ENCODE results near the gene NR2C2. TPM values are rescaled to one million over a fixed set of nuclear protein-coding genes. Genes with fewer than 3 reads are reported as not detected.

NR2C2 gene
- total RNA-seq, 1 donor from 2014 or later, result 55.0 TPM

DNA sequence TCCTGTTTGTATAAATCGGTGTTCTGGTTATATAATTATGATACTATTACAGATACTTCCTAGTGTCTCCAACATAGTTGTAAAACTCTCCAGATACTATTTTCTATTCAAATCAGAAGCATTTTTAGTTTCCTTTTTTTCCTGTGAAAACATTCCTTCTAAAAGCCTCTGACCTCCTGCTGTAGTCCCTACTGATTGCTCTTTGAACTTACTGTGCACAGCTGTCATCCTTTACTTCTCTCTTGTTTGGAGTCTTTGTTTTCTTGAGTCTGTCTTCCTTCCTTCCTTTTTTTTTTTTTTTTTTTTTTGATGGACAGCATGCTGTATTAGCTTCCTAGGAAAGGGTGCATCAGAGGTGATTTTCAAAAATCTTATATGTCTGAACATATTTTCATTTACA is 28.9 kb downstream of the NR2C2 start:
- ChIA-PET POLR2A (no interaction called here), CTCF (no interaction called here)
- intact Hi-C loops (cut with micrococcal nuclease), result no loop called here
- Mint-ChIP-seq H3K27ac (no peak overlapping the region), H3K4me3 (no peak overlapping the region), H3K36me3 (ENCODE audit: low read depth) (peaks cover 47% of the 10 kb centered on the region), H3K9me3 (no peaks in the 10 kb centered on the region), H3K27me3 (no peaks in the 10 kb centered on the region), H3K4me1 (peaks cover 36% of the 10 kb centered on the region)
- TF ChIP-seq, protein P1, sequence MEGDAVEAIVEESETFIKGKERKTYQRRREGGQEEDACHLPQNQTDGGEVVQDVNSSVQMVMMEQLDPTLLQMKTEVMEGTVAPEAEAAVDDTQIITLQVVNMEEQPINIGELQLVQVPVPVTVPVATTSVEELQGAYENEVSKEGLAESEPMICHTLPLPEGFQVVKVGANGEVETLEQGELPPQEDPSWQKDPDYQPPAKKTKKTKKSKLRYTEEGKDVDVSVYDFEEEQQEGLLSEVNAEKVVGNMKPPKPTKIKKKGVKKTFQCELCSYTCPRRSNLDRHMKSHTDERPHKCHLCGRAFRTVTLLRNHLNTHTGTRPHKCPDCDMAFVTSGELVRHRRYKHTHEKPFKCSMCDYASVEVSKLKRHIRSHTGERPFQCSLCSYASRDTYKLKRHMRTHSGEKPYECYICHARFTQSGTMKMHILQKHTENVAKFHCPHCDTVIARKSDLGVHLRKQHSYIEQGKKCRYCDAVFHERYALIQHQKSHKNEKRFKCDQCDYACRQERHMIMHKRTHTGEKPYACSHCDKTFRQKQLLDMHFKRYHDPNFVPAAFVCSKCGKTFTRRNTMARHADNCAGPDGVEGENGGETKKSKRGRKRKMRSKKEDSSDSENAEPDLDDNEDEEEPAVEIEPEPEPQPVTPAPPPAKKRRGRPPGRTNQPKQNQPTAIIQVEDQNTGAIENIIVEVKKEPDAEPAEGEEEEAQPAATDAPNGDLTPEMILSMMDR (IDR thresholded peaks at IDR 0.05), result no peak
- DNase-seq, result no peak
- no peak for ATAC-seq (ENCODE audit: low read depth)

DNA sequence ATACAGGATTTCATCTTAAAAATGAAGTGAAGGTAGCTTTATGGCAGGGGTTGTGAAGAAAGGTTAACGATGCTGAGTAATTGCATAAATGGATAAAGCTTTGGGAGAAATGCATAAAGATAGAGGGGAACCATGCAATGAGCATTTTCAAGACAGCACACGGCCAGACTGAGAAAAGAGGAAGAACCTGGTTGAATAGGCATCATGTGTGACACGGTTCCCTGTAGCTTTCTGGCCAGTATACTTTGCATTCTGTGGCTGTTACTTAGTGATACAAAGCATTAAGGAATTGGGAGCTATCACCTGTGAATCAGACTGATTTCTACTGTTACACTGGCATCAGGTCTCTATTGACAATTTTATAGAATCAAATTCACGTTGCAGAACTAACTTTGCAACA is 33.3 kb downstream of the NR2C2 start:
- DNase-seq (no peak), ATAC-seq (ENCODE audit: low read depth) (peak; percentile 99)
- Mint-ChIP-seq H3K9me3 (peaks cover 2% of the 10 kb centered on the region), H3K27ac (peak overlapping the region; percentile 79), H3K4me1 (peaks cover 28% of the 10 kb centered on the region), H3K27me3 (no peaks in the 10 kb centered on the region), H3K4me3 (no peak overlapping the region), H3K36me3 (ENCODE audit: low read depth) (peaks cover 14% of the 10 kb centered on the region)
- intact Hi-C loops (cut with micrococcal nuclease), result no loop called here
- TF ChIP-seq, protein P1 (IDR thresholded peaks at IDR 0.05), result no peak
- POLR2A ChIA-PET, result interaction anchor here (0.7 to 1.7 kb wide), 8 partner anchors 8 to 329 kb away, joined by 3 to 7 read pairs (median 4); partner anchors contain the start of genes CCDC174 and NR2C2
- CTCF ChIA-PET, result no interaction called here

DNA sequence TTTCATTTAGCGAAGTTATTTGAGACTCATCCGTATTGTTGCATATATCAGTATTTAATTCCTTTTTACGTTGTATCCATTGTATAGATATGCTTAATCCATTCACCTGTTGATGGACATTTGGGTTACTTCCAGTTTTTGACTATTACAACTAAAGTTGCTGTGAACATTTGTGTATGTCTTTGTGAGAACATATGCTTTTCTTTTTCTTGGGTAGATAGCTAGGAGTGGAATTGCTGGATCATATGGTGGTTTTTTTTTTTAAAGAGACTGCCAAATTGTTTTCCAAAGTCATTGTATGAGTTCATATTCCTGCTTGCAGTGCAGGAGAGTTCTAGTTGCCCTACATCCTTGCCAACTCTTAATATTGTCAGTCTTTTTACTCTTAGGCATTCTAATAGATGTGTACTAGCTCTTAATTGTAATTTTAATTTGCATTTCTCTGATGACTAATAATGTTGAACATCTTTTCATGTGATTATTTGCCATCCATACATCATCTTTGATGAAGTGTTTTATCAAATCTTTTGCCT is 37.3 kb downstream of the NR2C2 start:
- intact Hi-C loops (cut with micrococcal nuclease), result loop anchor here (5.0 kb wide), 1 partner anchor 68 kb away; no protein-coding TSS in a partner anchor
- Mint-ChIP-seq H3K9me3 (peaks cover 2% of the 10 kb centered on the region), H3K27me3 (no peaks in the 10 kb centered on the region), H3K27ac (no peak overlapping the region), H3K36me3 (ENCODE audit: low read depth) (peaks cover 5% of the 10 kb centered on the region), H3K4me1 (peaks cover 33% of the 10 kb centered on the region), H3K4me3 (no peak overlapping the region)
- DNase-seq (no peak), ATAC-seq (ENCODE audit: low read depth) (no peak)
- ChIA-PET POLR2A (interaction anchor here (0.6 kb wide), 1 partner anchor 16 kb away, joined by 7 read pairs; no protein-coding TSS in a partner anchor), CTCF (no interaction called here)
- TF ChIP-seq, protein P1 (IDR thresholded peaks at IDR 0.05), result no peak

DNA sequence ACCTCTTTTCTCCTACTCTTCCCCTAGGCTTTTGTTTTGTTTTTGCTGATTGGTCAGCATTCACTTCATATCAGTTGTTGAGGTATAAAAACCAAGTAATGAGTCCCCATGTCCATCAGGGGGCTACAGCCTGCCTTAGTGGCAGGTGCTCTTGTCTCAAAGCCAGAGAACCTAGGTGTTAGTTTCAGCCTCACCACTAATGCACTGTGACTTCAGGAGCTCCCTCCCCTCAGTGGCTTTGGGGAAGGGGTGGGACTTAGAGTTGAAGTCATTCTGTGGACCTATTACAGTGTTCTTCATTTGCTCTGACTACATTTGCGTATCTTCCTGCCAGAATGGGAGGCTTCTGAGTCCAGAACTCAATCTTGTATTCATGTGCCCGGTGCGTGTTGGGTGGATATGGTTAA is 41.6 kb downstream of the NR2C2 start:
- Mint-ChIP-seq H3K27me3 (no peaks in the 10 kb centered on the region), H3K4me1 (peaks cover 45% of the 10 kb centered on the region), H3K9me3 (peaks cover 2% of the 10 kb centered on the region), H3K36me3 (ENCODE audit: low read depth) (peaks cover 3% of the 10 kb centered on the region), H3K4me3 (peak overlapping the region; percentile 45), H3K27ac (peak overlapping the region; percentile 67)
- ChIA-PET CTCF (interaction anchor here (0.7 kb wide), 1 partner anchor 76 kb away, joined by 3 read pairs; the partner anchor contains the start of gene MRPS25), POLR2A (interaction anchor here (1.0 to 1.3 kb wide), 3 partner anchors 8 to 76 kb away, joined by 3 to 12 read pairs (median 5); partner anchors contain the start of genes MRPS25 and NR2C2)
- peak; percentile 21 for DNase-seq
- ATAC-seq (ENCODE audit: low read depth), result peak; percentile 99
- TF ChIP-seq, protein P1 (IDR thresholded peaks at IDR 0.05), result no peak
- intact Hi-C loops (cut with micrococcal nuclease), result loop anchor here (1.0 to 5.0 kb wide), 2 partner anchors 41 to 63 kb away; no protein-coding TSS in a partner anchor

DNA sequence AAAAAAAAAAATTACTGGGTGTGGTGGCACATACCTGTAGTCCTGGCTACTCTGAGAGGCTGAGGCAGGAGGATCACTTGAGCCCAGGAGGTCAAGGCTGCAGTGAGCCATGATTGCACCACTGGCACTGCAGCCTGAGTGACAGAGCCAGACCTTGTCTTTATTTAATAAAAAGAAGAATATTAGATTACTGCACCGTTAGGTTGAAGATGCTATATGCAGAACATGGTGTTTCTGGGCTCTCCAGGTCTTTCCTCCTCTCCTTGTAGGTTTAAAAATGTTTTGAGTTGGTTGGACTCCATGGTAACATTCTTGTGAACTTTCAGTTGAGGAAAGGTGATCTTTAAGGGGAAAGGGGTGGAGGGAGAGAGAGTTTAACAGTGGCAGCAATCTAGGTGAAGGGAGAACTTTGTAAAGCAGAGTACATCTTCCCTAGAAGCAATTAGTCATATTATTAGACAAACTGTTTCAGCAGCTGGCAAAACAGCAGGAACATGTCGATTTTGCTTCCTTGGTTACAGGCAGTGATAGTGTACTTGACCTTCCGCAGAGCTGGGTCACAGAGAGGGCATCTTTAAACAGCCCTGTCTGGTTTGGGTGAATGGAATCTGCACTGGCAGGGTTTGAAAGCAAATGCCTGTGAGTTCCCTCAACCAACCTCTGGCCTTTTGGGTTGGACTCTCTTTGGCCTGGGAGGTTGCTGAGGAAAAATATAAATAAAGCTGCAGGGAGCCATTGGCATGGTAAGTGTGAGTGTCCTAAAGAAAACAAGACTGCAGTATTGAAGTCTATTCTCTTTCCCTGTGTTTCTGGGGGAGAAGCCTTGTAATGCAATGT is 42.8 kb downstream of the NR2C2 start:
- H3K27me3 Mint-ChIP-seq, result no peaks in the 10 kb centered on the region
- intact Hi-C loops (cut with micrococcal nuclease), result loop anchor here (1.0 to 5.0 kb wide), 2 partner anchors 42 to 62 kb away; no protein-coding TSS in a partner anchor
- ChIA-PET CTCF (no interaction called here), POLR2A (interaction anchor here (1.0 to 1.3 kb wide), 3 partner anchors 9 to 75 kb away, joined by 3 to 12 read pairs (median 5); partner anchors contain the start of genes MRPS25 and NR2C2)
- peaks cover 3% of the 10 kb centered on the region for H3K36me3 Mint-ChIP-seq (ENCODE audit: low read depth)
- no peak for DNase-seq
- TF ChIP-seq, protein P1 (IDR thresholded peaks at IDR 0.05), result no peak
- ATAC-seq (ENCODE audit: low read depth), result no peak
- peaks cover 45% of the 10 kb centered on the region for H3K4me1 Mint-ChIP-seq
- H3K4me3 Mint-ChIP-seq, result no peak overlapping the region
- H3K27ac Mint-ChIP-seq, result no peak overlapping the region
- no peaks in the 10 kb centered on the region for H3K9me3 Mint-ChIP-seq

Data from activated B cell treated with CpG ODN at 0.5 μM for 24 hours (primary cell).